ENCODE data around the gene HSPA13. TPM values are rescaled to one million over a fixed set of nuclear protein-coding genes. Genes with fewer than 3 reads are reported as not detected.
A peak's percentile ranks its signal among the peaks of the same experiment; 100 is the strongest.

HSPA13 gene
- total and polyA plus RNA-seq, 2 of the 8 experiments (the other 6 are each of a cell fraction or from before 2014, with no cell fraction given): 7.8 to 36.9 TPM

- Histone ChIP-seq H3K4me1 (replicated peaks in 1 of 4; ENCODE audit: control insufficient read depth in 3 of 4, insufficient read depth in 4 of 4, low read length in 3 of 4) (no peaks in the 10 kb centered on the region), H3K79me2 (ENCODE audit: control insufficient read depth in 1 of 2, insufficient read depth in 2 of 2, low read length in 2 of 2) (no peaks in the 10 kb centered on the region), H3K56ac (replicated peaks; ENCODE audit: insufficient read length, low read depth, low read length) (no peak overlapping the region), H3K23ac (ENCODE audit: insufficient read length) (no peak overlapping the region), H3K14ac (ENCODE audit: insufficient read length) (no peak overlapping the region), H4K5ac (ENCODE audit: insufficient read length, low read depth, low read length) (no peak overlapping the region), H2BK120ac (replicated peaks; ENCODE audit: low read depth, low read length) (no peak overlapping the region), H3K23me2 (ENCODE audit: low read depth, low read length) (no peaks in the 10 kb centered on the region), H3K27ac (ENCODE audit: low read depth, low read length) (no peak overlapping the region), H3K4ac (replicated peaks; ENCODE audit: insufficient read length, low read depth, low read length) (no peak overlapping the region), H3K4me3 (ENCODE audit: extremely low read depth in 1 of 4, insufficient read depth in 2 of 4, low read depth in 3 of 4, low read length in 4 of 4) (no peak overlapping the region), H3K9me3 (ENCODE audit: insufficient read depth in 2 of 2, low read depth in 1 of 2, low read length in 1 of 2) (no peaks in the 10 kb centered on the region), H3K79me1 (ENCODE audit: low read depth, low read length) (no peaks in the 10 kb centered on the region), H2BK12ac (ENCODE audit: low read depth, low read length) (no peak overlapping the region), H3K36me3 (ENCODE audit: control insufficient read depth in 2 of 4, insufficient read depth in 4 of 4, low read length in 3 of 4) (no peaks in the 10 kb centered on the region), H3K27me3 (replicated peaks in 1 of 4; ENCODE audit: control insufficient read depth in 3 of 4, extremely low read depth in 1 of 4, insufficient read depth in 3 of 4, low read length in 3 of 4) (no peaks in the 10 kb centered on the region), H2BK15ac (ENCODE audit: low read length) (no peak overlapping the region), H2AFZ (ENCODE audit: low read length) (peak overlapping the region; percentile 88), H2BK5ac (ENCODE audit: low read depth, low read length) (no peak overlapping the region), H3K4me2 (ENCODE audit: insufficient read depth in 1 of 2, low read depth in 2 of 2, low read length in 2 of 2) (no peak overlapping the region), H2AK5ac (ENCODE audit: low read depth, low read length) (no peak overlapping the region), H4K20me1 (replicated peaks in 1 of 2; ENCODE audit: control insufficient read depth in 1 of 2, insufficient read depth in 2 of 2, low read length in 2 of 2) (no peaks in the 10 kb centered on the region), H4K91ac (replicated peaks; ENCODE audit: insufficient read length, low read length) (no peak overlapping the region), H3K18ac (ENCODE audit: extremely low read depth, low read length) (no peak overlapping the region), H2BK20ac (ENCODE audit: low read length) (no peak overlapping the region), H4K8ac (ENCODE audit: extremely low read depth, insufficient read depth, low read length) (no peak overlapping the region), H3K9ac (replicated peaks in 1 of 4; ENCODE audit: extremely low read depth in 1 of 4, low read depth in 3 of 4, low read length in 3 of 4) (no peak overlapping the region)
- WGBS, 2 experiments (ENCODE audit: extremely low coverage in 1 of 2, insufficient coverage in 1 of 2, insufficient read length in 1 of 2, insufficient replicate concordance in 2 of 2, low coverage in 1 of 2, low lambda C conversion rate in 2 of 2, missing lambda C conversion rate in 1 of 2): 87% methylated on average over 2 of the region's 2 CpGs; no CpG with 5 or more reads in 1 of the 2 experiments
- no peak for TF ChIP-seq TAF7 (optimal IDR thresholded peaks at IDR 0.05; ENCODE audit: borderline replicate concordance, low read depth, low read length)
- ChIA-PET POLR2A (ENCODE audit: partially characterized antibody) (no interaction called here), CTCF (ENCODE audit: partially characterized antibody) (no interaction called here)
- DNase-seq (ENCODE audit: low read depth in 1 of 2, low spot score in 2 of 2): no peak
- no peak for FAIRE-seq
Measured at GRCh38 chr21:14405962-14406361, 23.0 kb upstream of the HSPA13 start.

Measured in H1 (cell line).